OCI-LY7 (cell line): ENCODE results near the gene SMIM22.

Experiments used
- CTCF ChIP-seq: fragments of 200-600 bp; sonication (generic); conservative IDR thresholded peaks from 2 replicates; pipeline ENCODE4 v1.5.1; 2014; ENCODE audit warnings: mild to moderate bottlenecking, antibody characterized with exemption, low read length, moderate library complexity, mixed read lengths
- EZH2phosphoT487 ChIP-seq: fragments of 200-600 bp; sonication (generic); IDR thresholded peaks from 2 replicates; pipeline ENCODE4 v1.6.1; 2018; ENCODE audit warnings: low read depth, borderline replicate concordance, mild to moderate bottlenecking, mixed run types, antibody characterized with exemption, low read length, moderate library complexity, mixed read lengths

GRCh38 chr16:4798456-4798855 is 3.3 kb downstream of the SMIM22 start:
- TF ChIP-seq CTCF: no peak
- no peak for TF ChIP-seq EZH2phosphoT487
